Activated CD8-positive, alpha-beta memory T cell treated with anti-CD3 and anti-CD28 coated beads for 4 hours (primary cell): ENCODE data around the gene QKI.
A peak's percentile ranks its signal among the peaks of the same experiment; 100 is the strongest.

Experiments
- DNase-seq, 2 donors: peaks; one replicate each; pipeline ENCODE4 v3.0.0-alpha.2; 2020; ENCODE audit warnings: low read depth in 2 of 2

Gene QKI

GRCh38 chr6:163532526-163533078 is 118.1 kb downstream of the QKI start:
- no peak for DNase-seq

GRCh38 chr6:163533443-163533842 is 118.9 kb downstream of the QKI start:
- no peak for DNase-seq

GRCh38 chr6:163536770-163537169 is 122.3 kb downstream of the QKI start:
- DNase-seq = no peak

- DNase-seq = no peak
Measured at GRCh38 chr6:163538331-163538730, 123.8 kb downstream of the QKI start.

GRCh38 chr6:163539101-163539762 is 124.7 kb downstream of the QKI start:
- no peak for DNase-seq

- no peak for DNase-seq
Measured at GRCh38 chr6:163543321-163543720, 128.8 kb downstream of the QKI start.

GRCh38 chr6:163545370-163545769 is 130.9 kb downstream of the QKI start:
- DNase-seq = no peak

GRCh38 chr6:163547287-163547686 is 132.8 kb downstream of the QKI start:
- DNase-seq = no peak

- no peak for DNase-seq
Measured at GRCh38 chr6:163548624-163549023, 134.1 kb downstream of the QKI start.

- DNase-seq = no peak
Measured at GRCh38 chr6:163554032-163554431, 139.5 kb downstream of the QKI start.

- DNase-seq = peak; percentile 14 to 28
Measured at GRCh38 chr6:163554663-163555062, 140.1 kb downstream of the QKI start.

- no peak for DNase-seq
Measured at GRCh38 chr6:163559661-163560060, 145.1 kb downstream of the QKI start.

GRCh38 chr6:163563318-163563717 is 148.8 kb downstream of the QKI start:
- no peak for DNase-seq

- DNase-seq = no peak
Measured at GRCh38 chr6:163564534-163564933, 150.0 kb downstream of the QKI start.

GRCh38 chr6:163565140-163565539 is 150.6 kb downstream of the QKI start:
- no peak for DNase-seq

- DNase-seq = no peak
Measured at GRCh38 chr6:163566056-163566455, 151.5 kb downstream of the QKI start.

GRCh38 chr6:163568275-163568674 is 153.8 kb downstream of the QKI start:
- DNase-seq = no peak

- DNase-seq = no peak
Measured at GRCh38 chr6:163570579-163571231, 156.2 kb downstream of the QKI start.

GRCh38 chr6:163571730-163572129 is 157.2 kb downstream of the QKI start:
- no peak for DNase-seq

GRCh38 chr6:163572612-163573011 is 158.1 kb downstream of the QKI start:
- no peak for DNase-seq

- DNase-seq = no peak
Measured at GRCh38 chr6:163573503-163574179, 159.1 kb downstream of the QKI start.

GRCh38 chr6:163576114-163576513 is 161.6 kb downstream of the QKI start:
- DNase-seq = no peak

- no peak for DNase-seq
Measured at GRCh38 chr6:163577404-163577803, 162.9 kb downstream of the QKI start.
